ENCODE results near the gene PASD1.

PASD1 gene

GRCh38 chrX:151536571-151536970, 26.9 kb upstream of the PASD1 start (continued):
- TF ChIP-seq ZBTB7A (tag by site-specific recombination; IDR thresholded peaks at IDR 0.05; ENCODE audit: low read depth) (no peak), ZSCAN4 (tag by site-specific recombination; IDR thresholded peaks at IDR 0.05) (no peak), ZBTB49 (tag by site-specific recombination; IDR thresholded peaks at IDR 0.05; ENCODE audit: low read depth) (no peak), ZNF214 (tag by site-specific recombination; IDR thresholded peaks at IDR 0.05; ENCODE audit: borderline replicate concordance) (no peak), ZNF155 (tag by site-specific recombination; IDR thresholded peaks at IDR 0.05) (no peak), ZNF623 (tag by site-specific recombination; IDR thresholded peaks at IDR 0.05) (no peak), AEBP2 (tag by site-specific recombination; IDR thresholded peaks at IDR 0.05; ENCODE audit: borderline replicate concordance) (no peak)

- ChIA-PET CTCF (interaction anchor here (0.7 kb wide), 1 partner anchor 262 kb away, joined by 3 read pairs; no protein-coding TSS in a partner anchor), POLR2A (no interaction called here)
- Histone ChIP-seq H3K27ac (ENCODE audit: extremely low read depth, low read depth, low read length) (no peak overlapping the region), H3K4me3 (ENCODE audit: low read depth, low read length) (no peak overlapping the region), H3K9me3 (ENCODE audit: control insufficient read depth, insufficient read depth, low read depth, low read length) (no peaks in the 10 kb centered on the region), H3K4me1 (ENCODE audit: control insufficient read depth, insufficient read depth, low read length) (no peaks in the 10 kb centered on the region), H3K36me3 (ENCODE audit: control insufficient read depth in 2 of 2, insufficient read depth in 1 of 2, low read length in 2 of 2) (no peaks in the 10 kb centered on the region)
- no peak for TF ChIP-seq YY1 (tag by site-specific recombination; IDR thresholded peaks at IDR 0.05)
- no peak for TF ChIP-seq ZNF501 (tag by site-specific recombination; IDR thresholded peaks at IDR 0.05)
- no peak for TF ChIP-seq ZNF776 (tag by site-specific recombination; IDR thresholded peaks at IDR 0.05; ENCODE audit: borderline replicate concordance)
- TF ChIP-seq KLF10 (tag by site-specific recombination; IDR thresholded peaks at IDR 0.05) = no peak
- no peak for TF ChIP-seq ZNF48 (tag by site-specific recombination; IDR thresholded peaks at IDR 0.05)
- TF ChIP-seq ZNF513 (tag by site-specific recombination; IDR thresholded peaks at IDR 0.05) = no peak
- no peak for TF ChIP-seq ZNF621 (tag by site-specific recombination; IDR thresholded peaks at IDR 0.05)
- no peak for TF ChIP-seq TRIM28 (IDR thresholded peaks at IDR 0.05; ENCODE audit: borderline replicate concordance, low read length)
- TF ChIP-seq ZNF548 (tag by site-specific recombination; IDR thresholded peaks at IDR 0.05) = no peak
- no peak for TF ChIP-seq ZNF580 (tag by site-specific recombination; IDR thresholded peaks at IDR 0.05)
- TF ChIP-seq ZNF692 (tag by site-specific recombination; IDR thresholded peaks at IDR 0.05) = no peak
- no peak for TF ChIP-seq ZBTB1 (tag by site-specific recombination; IDR thresholded peaks at IDR 0.05)
- TF ChIP-seq MYNN (tag by site-specific recombination; IDR thresholded peaks at IDR 0.05; ENCODE audit: borderline replicate concordance) = no peak
- TF ChIP-seq ZNF610 (tag by site-specific recombination; IDR thresholded peaks at IDR 0.05; ENCODE audit: borderline replicate concordance) = no peak
- no peak for TF ChIP-seq KLF1 (tag by site-specific recombination; IDR thresholded peaks at IDR 0.05)
- no peak for TF ChIP-seq ZSCAN5A (tag by site-specific recombination; IDR thresholded peaks at IDR 0.05)
These were observed 25.9 kb upstream of the PASD1 start for GRCh38 chrX:151537572-151537971.

Data from HEK293 (cell line).